B cell (primary cell): ENCODE results near the gene MAT1A. TPM values are rescaled to one million over a fixed set of nuclear protein-coding genes. Genes with fewer than 3 reads are reported as not detected.
"Not testable (repeated sequence)": the region's sequence is repeated elsewhere in the genome, so short reads cannot be mapped to it uniquely, and the experiment has no call there.

ENCODE experiments used
- ATAC-seq: fragments of 200-7000 bp; cut with Tn5 transposase; one replicate; pipeline ENCODE4 v1.10.0; 2021; ENCODE audit warnings: low read depth, mild to moderate bottlenecking, moderate number of reproducible peaks, moderate library complexity
- CTCF ChIA-PET: fragments of 350-600 bp; sonication (Branson Sonifier 250); formaldehyde crosslinking; loops from one replicate; lab custom pipeline; 2021; ENCODE audit warnings: antibody characterized with exemption, inconsistent platforms; lab: Charles Lee
- POLR2A ChIA-PET: fragments of 350-600 bp; sonication (Branson Sonifier 250); formaldehyde crosslinking; loops from one replicate; lab custom pipeline; 2021; ENCODE audit warnings: antibody characterized with exemption; lab: Charles Lee
- DNase-seq: peaks from one replicate; pipeline ENCODE4 v3.0.0; 2013
- H2AFZ ChIP-seq: 2 replicates; pipeline ENCODE4 v1.6.1; 2012; ENCODE audit warnings: mild to moderate bottlenecking, low read depth, low read length; ENCODE audit not compliant: insufficient read depth, poor library complexity, severe bottlenecking
- H3K27ac ChIP-seq, 2 donors: 1 replicate in 1 of 2; 2 replicates in 1 of 2; pipeline ENCODE4 v1.5.1; 2012 to 2013; ENCODE audit warnings: low read length in 2 of 2, mild to moderate bottlenecking in 2 of 2, moderate library complexity in 1 of 2
- H3K27me3 ChIP-seq, 4 experiments: fragments of 200-600 bp in 1 of 4; sonication (generic) in 1 of 4; replicated peaks in 1 of 4; 1 replicate in 2 of 4; 2 replicates in 2 of 4; pipeline versions ENCODE4 v1.6.1 to v1.7.0; 2013 to 2016; ENCODE audit warnings: low read length in 3 of 4, mild to moderate bottlenecking in 2 of 4, mixed read lengths in 1 of 4, moderate library complexity in 1 of 4; ENCODE audit not compliant: insufficient read depth in 4 of 4, control insufficient read depth in 3 of 4; ENCODE audit errors: control extremely low read depth in 1 of 4
- H3K36me3 ChIP-seq, 2 experiments: replicated peaks in 1 of 2; 1 replicate in 1 of 2; 2 replicates in 1 of 2; pipeline versions ENCODE4 v1.6.1 to v1.7.1; 2013; ENCODE audit warnings: low read length in 1 of 2; ENCODE audit not compliant: insufficient read depth in 2 of 2, control insufficient read depth in 1 of 2; ENCODE audit errors: control extremely low read depth in 1 of 2, extremely low read depth in 1 of 2
- H3K4me1 ChIP-seq, 2 donors: fragments of 200-600 bp in 1 of 2; sonication (generic) in 1 of 2; 1 replicate in 1 of 2; 2 replicates in 1 of 2; pipeline versions ENCODE4 v1.5.1 to v1.6.1; 2013 to 2017; ENCODE audit warnings: low read length in 2 of 2; ENCODE audit not compliant: control insufficient read depth in 2 of 2, insufficient read depth in 2 of 2
- H3K4me2 ChIP-seq: replicated peaks from 2 replicates; pipeline ENCODE3; 2012; ENCODE audit warnings: mild to moderate bottlenecking, low read depth, low read length; ENCODE audit not compliant: poor library complexity, severe bottlenecking
- H3K4me3 ChIP-seq, 5 experiments: fragments of 200-600 bp in 1 of 5; sonication (generic) in 1 of 5; 1 replicate in 3 of 5; 2 replicates in 2 of 5; pipeline versions ENCODE4 v1.5.1 to v1.7.0; 2011 to 2016; ENCODE audit warnings: low read length in 4 of 5, mild to moderate bottlenecking in 4 of 5, low read depth in 2 of 5, control low read depth in 1 of 5, moderate library complexity in 1 of 5; ENCODE audit not compliant: insufficient read depth in 1 of 5; ENCODE audit errors: control extremely low read depth in 1 of 5, extremely low read depth in 1 of 5
- H3K79me2 ChIP-seq: fragments of 200-600 bp; sonication (generic); one replicate; pipeline ENCODE4 v1.6.0; 2016; ENCODE audit warnings: low read length; ENCODE audit not compliant: control insufficient read depth, insufficient read depth
- H3K9ac ChIP-seq: fragments of 200-600 bp; sonication (generic); 2 replicates; pipeline ENCODE4 v1.6.1; 2017; ENCODE audit warnings: mild to moderate bottlenecking, low read length, moderate library complexity
- H3K9me3 ChIP-seq, 3 donors: one replicate each; pipeline versions ENCODE4 v1.6.1 to v1.7.1; 2013; ENCODE audit warnings: low read length in 2 of 3; ENCODE audit not compliant: control insufficient read depth in 2 of 3, insufficient read depth in 1 of 3; ENCODE audit errors: control extremely low read depth in 1 of 3
- H4K20me1 ChIP-seq: 2 replicates; pipeline ENCODE4 v1.6.0; 2012; ENCODE audit warnings: mild to moderate bottlenecking, low read length; ENCODE audit not compliant: insufficient read depth, control insufficient read depth, poor library complexity, severe bottlenecking
- H3K27ac Mint-ChIP-seq: one replicate; pipeline ENCODE4 v1.8.0; 2021; ENCODE audit warnings: mixed read lengths
- H3K27me3 Mint-ChIP-seq: one replicate; pipeline ENCODE4 v1.8.0; 2021; ENCODE audit warnings: mixed read lengths
- H3K4me1 Mint-ChIP-seq: one replicate; pipeline ENCODE4 v1.8.0; 2021; ENCODE audit warnings: mixed read lengths
- H3K4me3 Mint-ChIP-seq: one replicate; pipeline ENCODE4 v1.8.0; 2021; ENCODE audit warnings: mixed read lengths
- H3K9me3 Mint-ChIP-seq: one replicate; pipeline ENCODE4 v1.8.0; 2022; ENCODE audit warnings: mixed read lengths; ENCODE audit not compliant: insufficient read depth
- WGBS: methylation state at CpG from one replicate; pipeline ENCODE4 v1.1.5; 2013; ENCODE audit warnings: missing lambda C conversion rate; ENCODE audit not compliant: insufficient coverage; 5-methylcytosine and 5-hydroxymethylcytosine counted together
- intact Hi-C: fragments of 100-400 bp; cut with micrococcal nuclease; formaldehyde crosslinking; loops from one replicate; pipeline ENCODE4 v1.10.0; 2022
- polyA plus RNA-seq: library from polyadenylated mRNA; depleted of rRNA; stranded (reverse); fragments of >200 nt; gene quantifications from 2 replicates; pipeline ENCODE4 v1.2.3, GENCODE V29; 2012
- total RNA-seq, 2 donors: library from RNA; stranded (reverse); fragments of 120-200 nt in 1 of 2; gene quantifications; 1 replicate in 1 of 2; 2 replicates in 1 of 2; pipeline versions ENCODE4 v1.2.3 to v1.2.4, GENCODE V29; 2013 to 2022

MAT1A gene
- total and polyA plus RNA-seq, 2 donors (not counting 1 experiment from before 2014, with no cell fraction given) = not detected

DNA sequence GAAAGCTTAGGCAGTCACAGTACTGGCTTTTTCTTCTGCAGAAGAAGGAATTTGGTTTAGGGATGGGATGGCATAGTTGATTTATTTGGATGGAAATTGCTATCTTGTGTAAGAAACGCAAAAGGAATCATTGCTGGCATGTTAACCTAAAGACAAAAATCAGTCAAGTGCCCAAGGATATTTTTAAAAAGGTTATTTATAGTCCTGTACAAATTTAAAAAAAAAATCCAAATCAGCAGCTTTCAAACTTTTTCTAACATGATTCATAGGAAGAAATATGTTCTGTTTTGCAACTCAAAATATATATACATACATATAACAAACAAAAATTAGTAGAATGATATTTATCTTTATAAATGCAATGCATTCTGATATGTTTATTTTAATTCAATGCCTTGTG, 55.6 kb downstream of the MAT1A start:
- intact Hi-C loops, CTCF ChIA-PET, H3K27ac Mint-ChIP-seq, H3K27me3 Mint-ChIP-seq, H3K27ac ChIP-seq, H3K9ac ChIP-seq, POLR2A ChIA-PET, H3K4me1 Mint-ChIP-seq, H3K9me3 Mint-ChIP-seq, H3K4me3 ChIP-seq, ATAC-seq, DNase-seq, H3K27me3 ChIP-seq, H2AFZ ChIP-seq, H3K79me2 ChIP-seq, H3K9me3 ChIP-seq, H3K4me2 ChIP-seq, H4K20me1 ChIP-seq, H3K4me1 ChIP-seq, H3K4me3 Mint-ChIP-seq, H3K36me3 ChIP-seq: not testable (repeated sequence)
- no CpG with 5 or more reads among the region's 1 CpG for WGBS

GRCh38 chr10:80226723-80227122, 62.7 kb downstream of the MAT1A start:
- H2AFZ ChIP-seq, H3K4me3 Mint-ChIP-seq, CTCF ChIA-PET, H3K36me3 ChIP-seq, H3K9me3 ChIP-seq, H3K9me3 Mint-ChIP-seq, H3K79me2 ChIP-seq, intact Hi-C loops, H3K4me1 Mint-ChIP-seq, H3K27ac Mint-ChIP-seq, H3K27me3 ChIP-seq, H3K27me3 Mint-ChIP-seq, H3K4me3 ChIP-seq, H3K27ac ChIP-seq, H3K9ac ChIP-seq, POLR2A ChIA-PET, H4K20me1 ChIP-seq, H3K4me1 ChIP-seq, DNase-seq, H3K4me2 ChIP-seq: not testable (repeated sequence)
- peak; percentile 58 for ATAC-seq
- no CpG with 5 or more reads among the region's 4 CpGs for WGBS

GRCh38 chr10:80223031-80223419, 66.4 kb downstream of the MAT1A start:
- not testable (repeated sequence) for H3K9me3 ChIP-seq, H4K20me1 ChIP-seq, DNase-seq, H3K9me3 Mint-ChIP-seq, H3K4me3 ChIP-seq, H3K9ac ChIP-seq, H3K27me3 Mint-ChIP-seq, H2AFZ ChIP-seq, H3K27me3 ChIP-seq, H3K27ac Mint-ChIP-seq, H3K27ac ChIP-seq, ATAC-seq, H3K36me3 ChIP-seq, H3K4me2 ChIP-seq, H3K4me1 ChIP-seq, H3K4me3 Mint-ChIP-seq, H3K4me1 Mint-ChIP-seq, H3K79me2 ChIP-seq
- ChIA-PET CTCF (interaction anchor here (0.7 to 3.8 kb wide), 18 partner anchors 16 to 169 kb away, joined by 3 to 156 read pairs (median 4); no protein-coding TSS in a partner anchor), POLR2A (interaction anchor here (1.0 kb wide), 1 partner anchor 79 kb away, joined by 8 read pairs; no protein-coding TSS in a partner anchor)
- WGBS = no CpG with 5 or more reads among the region's 5 CpGs
- intact Hi-C loops = loop anchor here (5.0 kb wide), 1 partner anchor 166 kb away; no protein-coding TSS in a partner anchor

Other genes with a start within 250 kb of the MAT1A start
- 13.1 and 13.7 TPM in 2 replicates for gene TMEM254, start 211.0 kb downstream of the MAT1A start, total RNA-seq
- gene TMEM254, start 211.0 kb downstream of the MAT1A start, polyA plus RNA-seq = 6.6 and 9.8 TPM in 2 replicates
- not detected in 2 replicates for gene PLAC9, start 156.9 kb downstream of the MAT1A start, total RNA-seq
- not detected in 2 replicates for gene PLAC9, start 156.9 kb downstream of the MAT1A start, polyA plus RNA-seq
- gene ANXA11, start 84.1 kb downstream of the MAT1A start, total RNA-seq = 156 and 177 TPM in 2 replicates
- 78.1 and 88.3 TPM in 2 replicates for gene ANXA11, start 84.1 kb downstream of the MAT1A start, polyA plus RNA-seq
- gene DYDC1, start 67.1 kb upstream of the MAT1A start, total RNA-seq = not detected in 2 replicates
- gene DYDC1, start 67.1 kb upstream of the MAT1A start, polyA plus RNA-seq = not detected in 2 replicates
- not detected in 2 replicates for gene DYDC2, start 67.1 kb upstream of the MAT1A start, total RNA-seq
- gene DYDC2, start 67.1 kb upstream of the MAT1A start, polyA plus RNA-seq = not detected in 2 replicates
- 9.4 and 11.2 TPM in 2 replicates for gene PRXL2A, start 118.9 kb upstream of the MAT1A start, total RNA-seq
- 2.8 and 2.9 TPM in 2 replicates for gene PRXL2A, start 118.9 kb upstream of the MAT1A start, polyA plus RNA-seq
- 54.9 and 55.3 TPM in 2 replicates for gene TSPAN14, start 164.7 kb upstream of the MAT1A start, total RNA-seq
- gene TSPAN14, start 164.7 kb upstream of the MAT1A start, polyA plus RNA-seq = 25.0 and 27.8 TPM in 2 replicates
- gene SH2D4B, start 248.2 kb upstream of the MAT1A start, total RNA-seq = 0.12 and 0.22 TPM in 2 replicates
- 0.06 and 0.09 TPM in 2 replicates for gene SH2D4B, start 248.2 kb upstream of the MAT1A start, polyA plus RNA-seq